MG63 (cell line): Measurements from ENCODE around the gene KRTAP19-6. TPM values are rescaled to one million over a fixed set of nuclear protein-coding genes. Genes with fewer than 3 reads are reported as not detected.

Source experiments
- DNase-seq: peaks from one replicate; pipeline ENCODE4 v3.0.0-alpha.2; 2020
- H3K27me3 ChIP-seq: fragments of 250-450 bp; sonication (Bioruptor Pico); 2 replicates; pipeline ENCODE4 v1.5.1; 2020; ENCODE audit warnings: mild to moderate bottlenecking, moderate library complexity
- H3K36me3 ChIP-seq: fragments of 250-450 bp; sonication (Bioruptor Pico); 2 replicates; pipeline ENCODE4 v1.5.1; 2020; ENCODE audit warnings: mild to moderate bottlenecking, moderate library complexity
- H3K4me3 ChIP-seq: fragments of 250-450 bp; sonication (Bioruptor Pico); 2 replicates; pipeline ENCODE4 v1.5.1; 2020; ENCODE audit warnings: mild to moderate bottlenecking, moderate library complexity
- H3K9me3 ChIP-seq: fragments of 250-450 bp; sonication (Bioruptor Pico); 2 replicates; pipeline ENCODE4 v1.5.1; 2020; ENCODE audit warnings: mild to moderate bottlenecking, moderate library complexity
- total RNA-seq: library from RNA; depleted of rRNA; stranded (reverse); fragments of >200 nt; shearing (Covaris generic); gene quantifications from 2 replicates; pipeline ENCODE4 v1.2.3, GENCODE V29; 2014; ENCODE audit warnings: low replicate concordance; rRNA removed

Gene KRTAP19-6
- total RNA-seq, 1 experiment from 2014 or later: not detected

GRCh38 chr21:30491963-30492428 is 49.7 kb downstream of the KRTAP19-6 start, which contains the start of gene KRTAP19-3:
Gene KRTAP19-3 (minus strand): TSS chr21:30492013. CDS start chr21:30491957, 56 bp downstream.
- Histone ChIP-seq H3K36me3 (no peaks in the 10 kb centered on the region), H3K27me3 (no peaks in the 10 kb centered on the region), H3K4me3 (no peak within 1 kb of the TSS), H3K9me3 (no peaks in the 10 kb centered on the region)
- no peak for DNase-seq

Other genes with a start within 250 kb of the KRTAP19-6 start
- gene KRTAP26-1, start 221.5 kb downstream of the KRTAP19-6 start, total RNA-seq: not detected in 2 replicates
- not detected in 2 replicates for gene KRTAP27-1, start 204.2 kb downstream of the KRTAP19-6 start, total RNA-seq
- not detected in 2 replicates for gene KRTAP23-1, start 193.3 kb downstream of the KRTAP19-6 start, total RNA-seq
- gene KRTAP13-2, start 169.6 kb downstream of the KRTAP19-6 start, total RNA-seq: not detected in 2 replicates
- not detected in 2 replicates for gene KRTAP13-1, start 145.8 kb downstream of the KRTAP19-6 start, total RNA-seq
- gene KRTAP13-3, start 115.9 kb downstream of the KRTAP19-6 start, total RNA-seq: not detected in 2 replicates
- gene KRTAP13-4, start 111.6 kb downstream of the KRTAP19-6 start, total RNA-seq: not detected in 2 replicates
- not detected in 2 replicates for gene KRTAP15-1, start 101.6 kb downstream of the KRTAP19-6 start, total RNA-seq
- gene KRTAP19-1, start 61.5 kb downstream of the KRTAP19-6 start, total RNA-seq: not detected in 2 replicates
- gene KRTAP19-2, start 54.4 kb downstream of the KRTAP19-6 start, total RNA-seq: not detected in 2 replicates
- not detected in 2 replicates for gene KRTAP19-3, start 49.9 kb downstream of the KRTAP19-6 start, total RNA-seq
- gene KRTAP19-4, start 44.7 kb downstream of the KRTAP19-6 start, total RNA-seq: not detected in 2 replicates
- not detected in 2 replicates for gene KRTAP19-5, start 39.7 kb downstream of the KRTAP19-6 start, total RNA-seq
- not detected in 2 replicates for gene KRTAP19-7, start 19.4 kb upstream of the KRTAP19-6 start, total RNA-seq
- gene KRTAP22-2, start 48.5 kb upstream of the KRTAP19-6 start, total RNA-seq: not detected in 2 replicates
- not detected in 2 replicates for gene KRTAP6-3, start 50.6 kb upstream of the KRTAP19-6 start, total RNA-seq
- gene KRTAP6-2, start 57.0 kb upstream of the KRTAP19-6 start, total RNA-seq: not detected in 2 replicates
- gene KRTAP22-1, start 59.2 kb upstream of the KRTAP19-6 start, total RNA-seq: not detected in 2 replicates
- gene KRTAP6-1, start 72.1 kb upstream of the KRTAP19-6 start, total RNA-seq: not detected in 2 replicates
- not detected in 2 replicates for gene KRTAP20-1, start 74.6 kb upstream of the KRTAP19-6 start, total RNA-seq
- not detected in 2 replicates for gene KRTAP20-4, start 78.8 kb upstream of the KRTAP19-6 start, total RNA-seq
- not detected in 2 replicates for gene KRTAP20-2, start 93.3 kb upstream of the KRTAP19-6 start, total RNA-seq
- not detected in 2 replicates for gene KRTAP20-3, start 101.0 kb upstream of the KRTAP19-6 start, total RNA-seq
- gene KRTAP21-3, start 176.9 kb upstream of the KRTAP19-6 start, total RNA-seq: not detected in 2 replicates
- gene KRTAP21-2, start 205.4 kb upstream of the KRTAP19-6 start, total RNA-seq: not detected in 2 replicates
- gene KRTAP21-1, start 213.6 kb upstream of the KRTAP19-6 start, total RNA-seq: not detected in 2 replicates